HEK293 (cell line): ENCODE results near the gene MLH1.
A peak's percentile ranks its signal among the peaks of the same experiment; 100 is the strongest.

Experiments used
- CTCF ChIA-PET: fragments of 350-600 bp; formaldehyde crosslinking; extraction: SDS; loops from one replicate; lab custom pipeline; 2021; ENCODE audit warnings: antibody characterized with exemption; lab: Yijun Ruan, JAX
- POLR2A ChIA-PET: fragments of 300-600 bp; formaldehyde crosslinking; extraction: SDS; loops from one replicate; lab custom pipeline; 2020; ENCODE audit warnings: antibody characterized with exemption, inconsistent platforms; lab: Yijun Ruan, JAX
- H3K27ac ChIP-seq: fragments of 200-500 bp; sonication (Bioruptor generic); 2 replicates; pipeline ENCODE4 v1.5.1; 2014; ENCODE audit warnings: low read depth, low read length, control low read depth, inconsistent platforms; ENCODE audit errors: extremely low read depth
- H3K36me3 ChIP-seq, 2 experiments: fragments of 200-500 bp in 1 of 2; sonication (Bioruptor generic) in 1 of 2; 1 replicate in 1 of 2; 2 replicates in 1 of 2; pipeline ENCODE4 v1.5.1; 2014 to 2017; ENCODE audit warnings: inconsistent platforms in 2 of 2, low read length in 2 of 2; ENCODE audit not compliant: control insufficient read depth in 2 of 2, insufficient read depth in 1 of 2
- H3K4me1 ChIP-seq: fragments of 200-500 bp; sonication (Bioruptor generic); 2 replicates; pipeline ENCODE4 v1.5.1; 2014; ENCODE audit warnings: mild to moderate bottlenecking, low read length, inconsistent platforms; ENCODE audit not compliant: control insufficient read depth, insufficient read depth
- H3K4me3 ChIP-seq: 2 replicates; pipeline ENCODE4 v1.5.1; 2011; ENCODE audit warnings: low read depth, mild to moderate bottlenecking, control low read depth, low read length, moderate library complexity
- H3K9me3 ChIP-seq: fragments of 200-500 bp; sonication (Bioruptor generic); 2 replicates; pipeline ENCODE4 v1.5.1; 2014; ENCODE audit warnings: low read depth, low read length, inconsistent platforms; ENCODE audit not compliant: control insufficient read depth, insufficient read depth
- FEZF1 ChIP-seq: fragments of 450-650 bp; formaldehyde crosslinking; IDR thresholded peaks from 2 replicates; pipeline ENCODE4 v1.5.1; 2016; ENCODE audit warnings: missing biosample characterization, missing genetic modification characterization
- KLF9 ChIP-seq: fragments of 450-650 bp; formaldehyde crosslinking; IDR thresholded peaks from 2 replicates; pipeline ENCODE4 v1.5.1; 2016; ENCODE audit warnings: missing biosample characterization, missing genetic modification characterization, low read depth
- PRDM10 ChIP-seq: fragments of 450-650 bp; formaldehyde crosslinking; IDR thresholded peaks from 2 replicates; pipeline ENCODE4 v1.5.1; 2016; ENCODE audit warnings: missing biosample characterization, missing genetic modification characterization
- SCRT2 ChIP-seq: fragments of 450-650 bp; formaldehyde crosslinking; IDR thresholded peaks from 2 replicates; pipeline ENCODE4 v1.5.1; 2016; ENCODE audit warnings: missing biosample characterization, missing genetic modification characterization
- TRIM28 ChIP-seq: IDR thresholded peaks from 2 replicates; pipeline ENCODE4 v1.6.1; 2011; ENCODE audit warnings: low read length, control low read depth, borderline replicate concordance
- WT1 ChIP-seq: fragments of 450-650 bp; formaldehyde crosslinking; IDR thresholded peaks from 2 replicates; pipeline ENCODE4 v1.5.1; 2016; ENCODE audit warnings: missing biosample characterization, missing genetic modification characterization
- ZBTB48 ChIP-seq: fragments of 450-650 bp; formaldehyde crosslinking; IDR thresholded peaks from 2 replicates; pipeline ENCODE4 v1.5.1; 2016; ENCODE audit warnings: missing biosample characterization, missing genetic modification characterization
- ZBTB49 ChIP-seq: fragments of 450-650 bp; formaldehyde crosslinking; IDR thresholded peaks from 2 replicates; pipeline ENCODE4 v1.5.1; 2016; ENCODE audit warnings: missing biosample characterization, missing genetic modification characterization, low read depth
- ZFP69B ChIP-seq: fragments of 450-650 bp; formaldehyde crosslinking; IDR thresholded peaks from 2 replicates; pipeline ENCODE4 v1.5.1; 2016; ENCODE audit warnings: missing biosample characterization, missing genetic modification characterization
- ZNF112 ChIP-seq: fragments of 450-650 bp; formaldehyde crosslinking; IDR thresholded peaks from 2 replicates; pipeline ENCODE4 v1.5.0; 2017; ENCODE audit warnings: missing biosample characterization, missing genetic modification characterization
- ZNF133 ChIP-seq: fragments of 450-650 bp; formaldehyde crosslinking; IDR thresholded peaks from 2 replicates; pipeline ENCODE4 v1.5.1; 2016; ENCODE audit warnings: missing biosample characterization, missing genetic modification characterization
- ZNF175 ChIP-seq: fragments of 450-650 bp; formaldehyde crosslinking; IDR thresholded peaks from 2 replicates; pipeline ENCODE4 v1.5.1; 2016; ENCODE audit warnings: missing biosample characterization, missing genetic modification characterization
- ZNF366 ChIP-seq: fragments of 450-650 bp; formaldehyde crosslinking; conservative IDR thresholded peaks from 2 replicates; pipeline ENCODE4 v1.5.1; 2016; ENCODE audit warnings: missing biosample characterization, missing genetic modification characterization
- ZNF404 ChIP-seq: fragments of 450-650 bp; formaldehyde crosslinking; IDR thresholded peaks from 2 replicates; pipeline ENCODE4 v1.5.1; 2017; ENCODE audit warnings: missing biosample characterization, missing genetic modification characterization
- ZNF501 ChIP-seq: fragments of 450-650 bp; formaldehyde crosslinking; IDR thresholded peaks from 2 replicates; pipeline ENCODE4 v1.5.1; 2016; ENCODE audit warnings: missing biosample characterization, missing genetic modification characterization
- ZNF621 ChIP-seq: fragments of 450-650 bp; formaldehyde crosslinking; IDR thresholded peaks from 2 replicates; pipeline ENCODE4 v1.5.1; 2017; ENCODE audit warnings: missing biosample characterization, missing genetic modification characterization
- ZNF645 ChIP-seq: fragments of 450-650 bp; formaldehyde crosslinking; IDR thresholded peaks from 2 replicates; pipeline ENCODE4; 2016; ENCODE audit warnings: missing biosample characterization, missing genetic modification characterization
- ZNF660 ChIP-seq: fragments of 450-650 bp; IDR thresholded peaks from 2 replicates; pipeline ENCODE4 v1.5.1; 2018; ENCODE audit warnings: missing biosample characterization, mild to moderate bottlenecking, missing genetic modification characterization
- ZNF704 ChIP-seq: fragments of 450-650 bp; formaldehyde crosslinking; IDR thresholded peaks from 2 replicates; pipeline ENCODE4 v1.5.1; 2016; ENCODE audit warnings: missing biosample characterization, missing genetic modification characterization
- ZNF792 ChIP-seq: fragments of 450-650 bp; formaldehyde crosslinking; IDR thresholded peaks from 2 replicates; pipeline ENCODE4 v1.5.1; 2016; ENCODE audit warnings: missing biosample characterization, missing genetic modification characterization
- ZNF843 ChIP-seq: fragments of 450-650 bp; formaldehyde crosslinking; IDR thresholded peaks from 2 replicates; pipeline ENCODE4 v1.5.1; 2016; ENCODE audit warnings: missing biosample characterization, missing genetic modification characterization
- ZXDB ChIP-seq: fragments of 450-650 bp; formaldehyde crosslinking; IDR thresholded peaks from 2 replicates; pipeline ENCODE4 v1.5.1; 2016; ENCODE audit warnings: missing biosample characterization, missing genetic modification characterization

MLH1 gene

GRCh38 chr3:37087870-37088269 is 94.6 kb downstream of the MLH1 start:
- peaks cover 0 to 14% of the 10 kb centered on the region in 2 experiments; a peak in 2 of 3 replicates for H3K36me3 ChIP-seq
- H3K27ac ChIP-seq: no peak overlapping the region
- no peaks in the 10 kb centered on the region for H3K4me1 ChIP-seq
- TF ChIP-seq ZNF112 (tag by site-specific recombination) (no peak), ZFP69B (tag by site-specific recombination) (no peak), ZNF366 (tag by site-specific recombination) (no peak), ZNF621 (tag by site-specific recombination) (no peak), ZNF404 (no peak), ZBTB49 (tag by site-specific recombination) (no peak), WT1 (tag by site-specific recombination) (no peak), ZBTB48 (tag by site-specific recombination) (no peak), TRIM28 (no peak)
- TF ChIP-seq, all 188 proteins: peak for 0
- ChIA-PET CTCF (no interaction called here), POLR2A (no interaction called here)
- no peak overlapping the region for H3K4me3 ChIP-seq
- H3K9me3 ChIP-seq: no peaks in the 10 kb centered on the region

GRCh38 chr3:37092484-37092883 is 99.2 kb downstream of the MLH1 start:
- H3K9me3 ChIP-seq: no peaks in the 10 kb centered on the region
- no peak overlapping the region for H3K4me3 ChIP-seq
- H3K4me1 ChIP-seq: no peaks in the 10 kb centered on the region
- no peak overlapping the region for H3K27ac ChIP-seq
- peaks cover 0 to 19% of the 10 kb centered on the region in 2 experiments; a peak in 2 of 3 replicates for H3K36me3 ChIP-seq
- POLR2A ChIA-PET: no interaction called here
- CTCF ChIA-PET: interaction anchor here (0.8 kb wide), 1 partner anchor 119 kb away, joined by 3 read pairs; no protein-coding TSS in a partner anchor
- peak; percentile 26; the same call in 1 of the 2 replicates for TF ChIP-seq SCRT2 (tag by site-specific recombination)
- TF ChIP-seq ZNF133: no peak

- no peaks in the 10 kb centered on the region for H3K9me3 ChIP-seq
- POLR2A ChIA-PET: no interaction called here
- CTCF ChIA-PET: interaction anchor here (0.5 to 0.6 kb wide), 2 partner anchors 10 to 15 kb away, joined by 3 read pairs; no protein-coding TSS in a partner anchor
- H3K27ac ChIP-seq: no peak overlapping the region
- H3K4me3 ChIP-seq: no peak overlapping the region
- peaks cover 0 to 19% of the 10 kb centered on the region in 2 experiments; a peak in 2 of 3 replicates for H3K36me3 ChIP-seq
- TF ChIP-seq ZNF843 (no peak), FEZF1 (tag by site-specific recombination) (no peak)
- TF ChIP-seq, all 188 proteins: peak for 0
- no peaks in the 10 kb centered on the region for H3K4me1 ChIP-seq
Observed at GRCh38 chr3:37093481-37093880, 100.2 kb downstream of the MLH1 start.

GRCh38 chr3:37094636-37095035 is 101.3 kb downstream of the MLH1 start:
- no peak overlapping the region for H3K4me3 ChIP-seq
- no peaks in the 10 kb centered on the region for H3K4me1 ChIP-seq
- POLR2A ChIA-PET: no interaction called here
- peaks cover 0 to 19% of the 10 kb centered on the region in 2 experiments; a peak in 2 of 3 replicates for H3K36me3 ChIP-seq
- CTCF ChIA-PET: interaction anchor here (0.6 to 1.0 kb wide), 2 partner anchors 119 to 299 kb away, joined by 3 to 6 read pairs; no protein-coding TSS in a partner anchor
- H3K27ac ChIP-seq: no peak overlapping the region
- H3K9me3 ChIP-seq: no peaks in the 10 kb centered on the region
- TF ChIP-seq ZXDB (tag by site-specific recombination): no peak
- no peak for TF ChIP-seq KLF9 (tag by site-specific recombination)
- no peak for TF ChIP-seq ZNF175
- TF ChIP-seq ZNF645 (tag by site-specific recombination): no peak
- TF ChIP-seq PRDM10 (tag by site-specific recombination): no peak
- no peak for TF ChIP-seq ZNF792 (tag by site-specific recombination)
- no peak for TF ChIP-seq ZNF704 (tag by site-specific recombination)
- TF ChIP-seq ZNF660 (tag by site-specific recombination): no peak
- no peak for TF ChIP-seq ZNF501 (tag by site-specific recombination)
